GM12864 (cell line): ENCODE results near the gene HES4.
A peak's percentile ranks its signal among the peaks of the same experiment; 100 is the strongest.

Experiments
- DNase-seq: peaks from one replicate; pipeline ENCODE4 v3.0.0-alpha.2; 2011; ENCODE audit warnings: low read depth
- H3K4me3 ChIP-seq: 2 replicates; pipeline ENCODE4 v1.5.1; 2011; ENCODE audit warnings: mild to moderate bottlenecking, low read depth, low read length, control low read depth
- TF ChIP-seq, protein P1 (sequence below): IDR thresholded peaks from 2 replicates; pipeline ENCODE4 v1.5.1; 2011; ENCODE audit warnings: low read depth, mild to moderate bottlenecking, moderate library complexity, low read length, control low read depth, inconsistent platforms; ENCODE audit errors: missing control alignments

The HES4 gene

DNA sequence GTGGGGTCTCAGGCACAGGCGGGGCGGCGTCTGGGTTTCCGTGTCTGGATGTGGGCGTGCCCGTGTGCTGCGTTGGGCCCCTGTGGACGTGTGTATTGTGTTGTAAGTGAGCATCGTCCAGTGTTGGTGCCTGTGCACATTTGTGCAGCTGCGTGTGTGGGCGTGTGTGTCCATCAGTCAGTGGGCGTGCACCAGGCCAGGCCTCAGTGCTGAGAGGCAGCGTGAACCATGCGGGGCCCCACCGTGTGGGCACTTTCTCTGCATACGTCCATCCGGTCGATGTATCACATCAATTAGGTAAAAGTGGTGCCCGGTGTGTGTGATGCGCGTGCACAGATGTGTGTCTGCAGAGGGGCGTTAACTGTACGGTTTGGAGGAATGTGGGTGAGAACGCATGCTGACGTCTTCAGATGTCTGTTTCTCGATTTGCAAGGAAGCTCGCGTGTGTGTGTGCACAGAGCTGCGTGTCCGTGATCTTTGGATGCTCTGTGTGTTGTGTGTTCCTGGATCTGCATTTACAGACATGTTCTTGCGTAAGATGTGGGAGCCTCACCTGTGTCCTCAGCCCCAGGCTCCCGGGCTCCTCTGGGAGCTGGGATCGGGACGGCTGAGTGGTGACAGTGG, 44.7 kb upstream of the HES4 start:
- TF ChIP-seq, protein P1, sequence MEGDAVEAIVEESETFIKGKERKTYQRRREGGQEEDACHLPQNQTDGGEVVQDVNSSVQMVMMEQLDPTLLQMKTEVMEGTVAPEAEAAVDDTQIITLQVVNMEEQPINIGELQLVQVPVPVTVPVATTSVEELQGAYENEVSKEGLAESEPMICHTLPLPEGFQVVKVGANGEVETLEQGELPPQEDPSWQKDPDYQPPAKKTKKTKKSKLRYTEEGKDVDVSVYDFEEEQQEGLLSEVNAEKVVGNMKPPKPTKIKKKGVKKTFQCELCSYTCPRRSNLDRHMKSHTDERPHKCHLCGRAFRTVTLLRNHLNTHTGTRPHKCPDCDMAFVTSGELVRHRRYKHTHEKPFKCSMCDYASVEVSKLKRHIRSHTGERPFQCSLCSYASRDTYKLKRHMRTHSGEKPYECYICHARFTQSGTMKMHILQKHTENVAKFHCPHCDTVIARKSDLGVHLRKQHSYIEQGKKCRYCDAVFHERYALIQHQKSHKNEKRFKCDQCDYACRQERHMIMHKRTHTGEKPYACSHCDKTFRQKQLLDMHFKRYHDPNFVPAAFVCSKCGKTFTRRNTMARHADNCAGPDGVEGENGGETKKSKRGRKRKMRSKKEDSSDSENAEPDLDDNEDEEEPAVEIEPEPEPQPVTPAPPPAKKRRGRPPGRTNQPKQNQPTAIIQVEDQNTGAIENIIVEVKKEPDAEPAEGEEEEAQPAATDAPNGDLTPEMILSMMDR = no peak
- no peak overlapping the region for H3K4me3 ChIP-seq
- DNase-seq = no peak

DNA sequence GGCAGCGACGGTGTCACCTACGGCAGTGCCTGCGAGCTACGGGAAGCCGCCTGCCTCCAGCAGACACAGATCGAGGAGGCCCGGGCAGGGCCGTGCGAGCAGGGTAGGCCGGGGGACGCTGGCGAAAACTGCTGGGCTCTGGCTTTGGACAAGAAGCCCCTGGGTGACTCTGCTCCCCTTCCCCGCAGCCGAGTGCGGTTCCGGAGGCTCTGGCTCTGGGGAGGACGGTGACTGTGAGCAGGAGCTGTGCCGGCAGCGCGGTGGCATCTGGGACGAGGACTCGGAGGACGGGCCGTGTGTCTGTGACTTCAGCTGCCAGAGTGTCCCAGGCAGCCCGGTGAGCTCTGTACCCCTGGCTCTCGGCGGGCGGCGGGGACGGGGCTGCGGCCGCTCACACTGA, 44.0 kb upstream of the HES4 start:
- TF ChIP-seq, protein P1 = no peak
- H3K4me3 ChIP-seq = no peak overlapping the region
- no peak for DNase-seq

DNA sequence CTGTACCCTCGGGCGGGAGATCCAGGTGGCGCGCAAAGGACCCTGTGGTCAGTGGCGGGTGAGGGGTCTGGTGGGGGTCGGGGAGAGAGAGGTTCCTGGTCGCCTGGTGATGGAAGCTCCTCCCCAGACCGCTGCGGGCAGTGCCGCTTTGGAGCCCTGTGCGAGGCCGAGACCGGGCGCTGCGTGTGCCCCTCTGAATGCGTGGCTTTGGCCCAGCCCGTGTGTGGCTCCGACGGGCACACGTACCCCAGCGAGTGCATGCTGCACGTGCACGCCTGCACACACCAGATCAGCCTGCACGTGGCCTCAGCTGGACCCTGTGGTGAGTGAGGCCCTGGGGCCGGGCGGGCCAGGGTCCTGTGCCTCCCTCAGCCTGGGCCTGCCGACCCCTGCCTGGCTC, 43.5 kb upstream of the HES4 start:
- H3K4me3 ChIP-seq = no peak overlapping the region
- TF ChIP-seq, protein P1 = no peak
- no peak for DNase-seq

DNA sequence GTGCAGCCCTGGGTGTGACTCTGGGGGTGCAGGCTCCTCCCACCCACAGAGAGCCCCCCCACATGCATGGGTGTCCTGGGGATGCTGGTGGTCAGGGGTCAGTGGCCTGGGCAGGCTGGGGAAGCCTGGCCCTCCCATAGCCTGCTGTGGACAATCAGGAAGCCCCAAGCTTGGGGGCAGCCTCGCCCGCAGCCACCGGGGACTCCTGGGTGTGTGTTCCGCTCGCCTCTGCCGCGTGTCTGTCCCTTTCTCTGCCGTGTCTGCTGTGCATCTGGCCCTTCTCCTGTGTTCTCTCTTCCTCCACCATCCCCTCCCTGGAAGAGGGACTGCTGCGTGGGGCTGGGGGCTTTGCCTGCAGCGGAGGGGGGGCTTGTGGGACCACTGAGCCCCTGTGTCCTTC, 42.9 kb upstream of the HES4 start:
- DNase-seq = no peak
- TF ChIP-seq, protein P1 = no peak

DNA sequence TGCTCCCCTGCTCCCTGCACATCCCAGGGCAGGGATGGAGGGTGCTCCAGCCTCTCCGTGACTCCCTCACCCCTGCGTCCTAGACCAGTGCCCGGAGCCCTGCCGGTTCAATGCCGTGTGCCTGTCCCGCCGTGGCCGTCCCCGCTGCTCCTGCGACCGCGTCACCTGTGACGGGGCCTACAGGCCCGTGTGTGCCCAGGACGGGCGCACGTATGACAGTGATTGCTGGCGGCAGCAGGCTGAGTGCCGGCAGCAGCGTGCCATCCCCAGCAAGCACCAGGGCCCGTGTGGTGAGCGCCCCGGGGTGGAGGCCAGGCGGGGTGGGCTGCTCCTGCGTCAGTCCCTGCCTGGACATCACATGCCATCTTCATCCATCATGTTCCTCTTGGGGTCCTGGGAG, 42.0 kb upstream of the HES4 start:
- TF ChIP-seq, protein P1 = no peak
- H3K4me3 ChIP-seq = no peak overlapping the region
- DNase-seq = no peak

More for the DNA sequence above, 42.9 kb upstream of the HES4 start:
- no peak overlapping the region for H3K4me3 ChIP-seq

DNA sequence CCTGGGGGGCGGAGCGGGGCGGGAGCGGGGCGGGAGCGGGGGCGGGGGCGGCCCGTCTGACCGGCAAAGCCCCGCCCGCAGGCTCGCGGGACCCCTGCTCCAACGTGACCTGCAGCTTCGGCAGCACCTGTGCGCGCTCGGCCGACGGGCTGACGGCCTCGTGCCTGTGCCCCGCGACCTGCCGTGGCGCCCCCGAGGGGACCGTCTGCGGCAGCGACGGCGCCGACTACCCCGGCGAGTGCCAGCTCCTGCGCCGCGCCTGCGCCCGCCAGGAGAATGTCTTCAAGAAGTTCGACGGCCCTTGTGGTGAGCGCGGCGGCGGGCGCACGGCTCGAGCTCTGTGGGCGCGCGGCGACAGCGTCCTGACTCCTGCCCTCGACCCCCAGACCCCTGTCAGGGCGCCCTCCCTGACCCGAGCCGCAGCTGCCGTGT, 41.2 kb upstream of the HES4 start:
- TF ChIP-seq, protein P1 = no peak
- DNase-seq = no peak
- no peak overlapping the region for H3K4me3 ChIP-seq

DNA sequence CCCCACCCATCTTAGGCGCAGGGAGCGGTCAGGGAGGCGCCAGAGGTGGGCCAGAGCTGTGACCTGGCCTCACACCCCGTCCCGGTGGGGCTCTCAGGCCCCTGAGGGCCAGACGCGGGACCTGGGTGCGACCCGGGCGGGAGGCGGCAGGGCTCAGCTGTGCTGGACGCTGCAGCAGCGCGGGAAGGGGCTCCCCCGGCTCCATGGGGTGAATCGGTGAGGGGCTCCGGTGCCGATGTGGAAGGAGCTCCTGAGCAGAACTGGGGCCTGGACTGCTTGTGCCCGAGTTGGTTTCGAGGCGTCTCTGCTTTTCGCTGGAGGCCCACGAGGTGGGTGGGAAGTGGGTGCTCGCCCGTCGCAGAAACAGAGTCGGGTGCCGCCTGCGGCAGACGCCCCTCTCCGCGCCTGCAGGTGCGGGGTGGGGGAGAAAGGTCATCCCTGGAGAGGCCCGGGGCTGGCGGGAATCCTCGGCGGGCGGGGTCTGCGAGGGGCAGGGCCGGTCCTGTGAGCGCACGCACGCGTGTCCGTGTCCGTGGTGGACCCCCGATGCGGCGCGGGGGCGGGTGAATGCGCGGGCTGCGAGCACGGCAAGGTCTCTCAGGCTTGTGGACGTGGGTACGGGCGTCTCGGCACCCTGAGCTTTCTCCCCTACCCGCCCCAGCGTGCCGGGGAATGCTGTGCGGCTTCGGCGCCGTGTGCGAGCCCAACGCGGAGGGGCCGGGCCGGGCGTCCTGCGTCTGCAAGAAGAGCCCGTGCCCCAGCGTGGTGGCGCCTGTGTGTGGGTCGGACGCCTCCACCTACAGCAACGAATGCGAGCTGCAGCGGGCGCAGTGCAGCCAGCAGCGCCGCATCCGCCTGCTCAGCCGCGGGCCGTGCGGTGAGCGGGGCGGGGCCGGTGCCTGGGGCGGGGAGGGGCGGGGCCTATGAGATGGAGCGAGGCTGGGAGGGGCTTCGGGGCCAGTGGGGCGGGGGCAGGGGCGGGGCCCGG, 40.4 kb upstream of the HES4 start:
- DNase-seq = no peak
- TF ChIP-seq, protein P1 = no peak
- H3K4me3 ChIP-seq = peak overlapping the region; percentile 50
